GM12878 (cell line): ENCODE data around the gene PUM2. TPM values are rescaled to one million over a fixed set of nuclear protein-coding genes. Genes with fewer than 3 reads are reported as not detected.

ENCODE experiments used
- ATAC-seq: fragments of 200-7000 bp; cut with Tn5 transposase; 3 replicates; pipeline ENCODE4 v1.9.1; 2020; ENCODE audit warnings: mild to moderate bottlenecking, moderate library complexity
- BruUV-seq: library from RNA; stranded (reverse); fragments of 400-500 nt; replicated peaks from 2 replicates; lab custom pipeline; 2021; lab: Mats Ljungman, UMichigan
- CTCF ChIA-PET: fragments of 300-600 bp; sonication (Branson Sonifier 250); formaldehyde crosslinking; extraction: SDS; loops from one replicate; lab custom pipeline; 2021; ENCODE audit warnings: inconsistent platforms; lab: Yijun Ruan, JAX
- POLR2A ChIA-PET: fragments of 350-600 bp; formaldehyde crosslinking; extraction: SDS; loops from one replicate; lab custom pipeline; 2021; ENCODE audit warnings: inconsistent platforms; lab: Charles Lee
- RAD21 ChIA-PET: fragments of 300-600 bp; sonication (Branson Sonifier 250); formaldehyde crosslinking; loops from one replicate; lab custom pipeline; 2023; ENCODE audit warnings: antibody characterized with exemption; ENCODE audit not compliant: unreplicated experiment; lab: Charles Lee
- SMC1A ChIA-PET: fragments of 300-600 bp; sonication (Branson Sonifier 250); formaldehyde crosslinking; loops from one replicate; lab custom pipeline; 2023; ENCODE audit not compliant: unreplicated experiment, uncharacterized antibody; lab: Charles Lee
- DNase-seq: peaks from one replicate; pipeline ENCODE4 v3.0.0-alpha.2; 2011; ENCODE audit warnings: low read depth, low spot score
- FAIRE-seq: peaks from 3 replicates; lab custom pipeline; 2011; peaks lifted over from hg19 to GRCh38; lab: Jason Lieb, UNC
- H2AFZ ChIP-seq: 2 replicates; pipeline ENCODE4 v1.6.0; 2011; ENCODE audit warnings: low read depth, low read length, control low read depth; ENCODE audit not compliant: control insufficient read depth
- H3K27ac ChIP-seq: 2 replicates; pipeline ENCODE4 v1.5.1; 2011; ENCODE audit warnings: control low read depth; ENCODE audit not compliant: control insufficient read depth, insufficient read depth
- H3K27me3 ChIP-seq, 2 experiments: replicated peaks in 1 of 2; 2 replicates each; pipeline versions ENCODE4 v1.6.0 to v1.6.1; 2011; ENCODE audit warnings: low read length in 1 of 2; ENCODE audit not compliant: control insufficient read depth in 2 of 2, insufficient read depth in 2 of 2
- H3K36me3 ChIP-seq, 2 experiments: 2 replicates each; pipeline ENCODE4 v1.5.1; 2011; ENCODE audit warnings: low read length in 1 of 2; ENCODE audit not compliant: control insufficient read depth in 2 of 2, insufficient read depth in 2 of 2
- H3K4me1 ChIP-seq: 2 replicates; pipeline ENCODE4 v1.6.1; 2011; ENCODE audit warnings: mild to moderate bottlenecking, low read length, moderate library complexity, mixed read lengths; ENCODE audit not compliant: control insufficient read depth, insufficient read depth
- H3K4me2 ChIP-seq: 2 replicates; pipeline ENCODE4 v1.6.0; 2011; ENCODE audit warnings: control low read depth; ENCODE audit not compliant: control insufficient read depth, insufficient read depth
- H3K4me3 ChIP-seq: fragments of 200-600 bp; sonication (generic); 2 replicates; pipeline ENCODE4 v1.5.1; 2016
- H3K79me2 ChIP-seq: 2 replicates; pipeline ENCODE4 v1.6.0; 2011; ENCODE audit warnings: low read length; ENCODE audit not compliant: control insufficient read depth, insufficient read depth
- H3K9ac ChIP-seq: 2 replicates; pipeline ENCODE4 v1.8.0; 2011; ENCODE audit warnings: low read length, control low read depth, mixed read lengths; ENCODE audit not compliant: control insufficient read depth, insufficient read depth
- H3K9me3 ChIP-seq: replicated peaks from 3 replicates; pipeline ENCODE4 v1.5.1; 2011; ENCODE audit warnings: mild to moderate bottlenecking, low read length; ENCODE audit not compliant: control insufficient read depth, insufficient read depth
- H4K20me1 ChIP-seq: 2 replicates; pipeline ENCODE4 v1.6.0; 2011; ENCODE audit not compliant: control insufficient read depth, insufficient read depth
- CHD4 ChIP-seq: fragments of 200-600 bp; sonication (generic); IDR thresholded peaks from 2 replicates; pipeline ENCODE4 v1.6.1; 2016; ENCODE audit warnings: mild to moderate bottlenecking
- CREB1 ChIP-seq: IDR thresholded peaks from 2 replicates; pipeline ENCODE4 v1.6.1; 2012; ENCODE audit warnings: low read depth, mild to moderate bottlenecking, inconsistent platforms
- CREM ChIP-seq: IDR thresholded peaks from 2 replicates; pipeline ENCODE4 v1.6.1; 2014; ENCODE audit warnings: antibody characterized with exemption, low read depth
- SMC3 ChIP-seq: IDR thresholded peaks from 2 replicates; pipeline ENCODE4 v1.6.1; 2011; ENCODE audit warnings: low read length, improper control_type of control experiment, borderline replicate concordance
- YBX1 ChIP-seq: fragments of 450-650 bp; IDR thresholded peaks from 2 replicates; pipeline ENCODE4 v1.6.1; 2016; ENCODE audit warnings: antibody characterized with exemption
- WGBS: methylation state at CpG from one replicate; pipeline ENCODE4 v1.1.6; 2016; ENCODE audit warnings: low lambda C conversion rate; ENCODE audit not compliant: insufficient replicate concordance, insufficient coverage; ENCODE audit errors: missing lambda C conversion rate; 5-methylcytosine and 5-hydroxymethylcytosine counted together
- in situ Hi-C: fragments of 300-500 bp; cut with MboI; formaldehyde crosslinking; loops from 9 replicates; pipeline ENCODE4 v1.14.3; 2018; ENCODE audit warnings: mixed read lengths
- intact Hi-C: fragments of 100-400 bp; cut with micrococcal nuclease; formaldehyde crosslinking; loops from one replicate; pipeline ENCODE4 v1.14.2; 2022; ENCODE audit not compliant: unreplicated experiment
- polyA plus RNA-seq, 11 experiments: library from polyadenylated mRNA; depleted of rRNA in 4 of 11; unstranded in 6 of 11; stranded (reverse) in 5 of 11; fragments of >200 nt; fragmentation: Nextera tagmentation in 4 of 11; fragmentation: Illumina TruSeq in 1 of 11; extraction: Ambion mirVana in 4 of 11; extraction: Trizol in 1 of 11; gene quantifications; 1 replicate in 1 of 11; 2 replicates in 10 of 11; pipeline versions ENCODE4 v1.2.1 to v1.2.3, GENCODE V29; 2011 to 2016; ENCODE audit warnings: inconsistent platforms in 2 of 11, missing spikeins in 2 of 11, low read depth in 1 of 11
- total RNA-seq, 4 experiments: library from RNA; depleted of rRNA in 3 of 4; stranded (reverse); fragments of >200 nt in 3 of 4; fragmentation: Illumina TruSeq in 1 of 4; extraction: Trizol in 1 of 4; gene quantifications; 2 replicates each; pipeline versions ENCODE4 v1.2.1 to v1.2.3, GENCODE V29; 2013 to 2021
- TF ChIP-seq, protein P1 (sequence below): IDR thresholded peaks from 2 replicates; pipeline ENCODE4 v1.6.1; 2011; ENCODE audit warnings: borderline replicate concordance, low read depth, mild to moderate bottlenecking, moderate library complexity, mixed read lengths, low read length; ENCODE audit not compliant: insufficient read depth; ENCODE audit errors: extremely low read length
- TF ChIP-seq, protein P2 (sequence below): fragments of 450-650 bp; IDR thresholded peaks from 2 replicates; pipeline ENCODE4 v1.6.1; 2017; ENCODE audit warnings: low read depth, mild to moderate bottlenecking, moderate library complexity
- TF ChIP-seq, protein P3 (sequence below): fragments of 450-650 bp; IDR thresholded peaks from 2 replicates; pipeline ENCODE4 v1.6.1; 2017; ENCODE audit warnings: mild to moderate bottlenecking, moderate library complexity
- TF ChIP-seq, protein P4 (sequence below): fragments of 150-350 bp; IDR thresholded peaks from 2 replicates; pipeline ENCODE4 v1.6.1; 2016; ENCODE audit warnings: low read depth, low read length

The PUM2 gene
- total and polyA plus RNA-seq, 10 of the 15 experiments (the other 5 are each of a cell fraction or from before 2014, with no cell fraction given), result 14.5 to 87.6 (median 29.4) TPM

DNA sequence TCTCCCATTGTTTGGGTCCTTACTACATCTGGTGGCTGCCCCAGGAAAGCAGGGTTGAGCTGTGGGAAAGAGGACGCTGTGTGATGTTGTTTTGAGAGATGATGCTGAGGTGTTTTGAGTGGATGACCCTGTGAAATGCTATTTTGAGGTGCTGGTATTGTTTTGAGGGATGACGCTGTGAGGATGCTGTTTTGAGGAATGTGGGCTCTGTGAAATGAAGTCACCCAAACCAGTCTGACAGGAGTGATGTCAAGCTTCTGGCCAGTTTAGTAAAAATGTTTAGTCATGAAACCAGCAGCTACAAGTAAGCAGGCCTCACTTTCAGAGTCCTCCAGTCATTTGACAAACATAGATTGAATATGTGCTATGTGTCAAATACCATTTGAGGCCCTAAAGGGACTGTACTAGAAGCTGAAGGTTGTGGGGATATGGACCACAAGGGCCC is 16.1 kb upstream of the PUM2 start:
- intact Hi-C loops (no loop called here), in situ Hi-C loops (no loop called here)
- Histone ChIP-seq H3K9me3 (peaks cover 11% of the 10 kb centered on the region), H3K79me2 (no peaks in the 10 kb centered on the region), H3K9ac (no peak overlapping the region), H4K20me1 (no peaks in the 10 kb centered on the region), H3K4me1 (peaks cover 28% of the 10 kb centered on the region), H3K27me3 (no peaks in the 10 kb centered on the region), H3K36me3 (no peaks in the 10 kb centered on the region; a peak in 1 of 4 replicates), H3K27ac (no peak overlapping the region), H2AFZ (no peak overlapping the region; the same call in 1 of the 2 replicates), H3K4me3 (no peak overlapping the region), H3K4me2 (no peak overlapping the region)
- no peak for ATAC-seq
- RAD21 ChIA-PET, result interaction anchor here (1.4 kb wide), 1 partner anchor 11 kb away, joined by 3 read pairs; no protein-coding TSS in a partner anchor
- DNase-seq, result no peak
- CTCF ChIA-PET, result interaction anchor here (0.6 to 1.0 kb wide), 3 partner anchors 45 to 78 kb away, joined by 3 to 4 read pairs (median 3); no protein-coding TSS in a partner anchor
- BruUV-seq, result no TSS peak
- FAIRE-seq, result no peak
- SMC1A ChIA-PET, result interaction anchor here (0.9 to 1.8 kb wide), 4 partner anchors 12 to 312 kb away, joined by 3 to 6 read pairs (median 3); no protein-coding TSS in a partner anchor
- 66% methylated on average over 2 of the region's 2 CpGs for WGBS
- TF ChIP-seq SMC3 (no peak), YBX1 (no peak), CREM (peak; percentile 35; the same call in 1 of the 2 replicates), CHD4 (no peak), CREB1 (peak; percentile 68)
- TF ChIP-seq, protein P1, sequence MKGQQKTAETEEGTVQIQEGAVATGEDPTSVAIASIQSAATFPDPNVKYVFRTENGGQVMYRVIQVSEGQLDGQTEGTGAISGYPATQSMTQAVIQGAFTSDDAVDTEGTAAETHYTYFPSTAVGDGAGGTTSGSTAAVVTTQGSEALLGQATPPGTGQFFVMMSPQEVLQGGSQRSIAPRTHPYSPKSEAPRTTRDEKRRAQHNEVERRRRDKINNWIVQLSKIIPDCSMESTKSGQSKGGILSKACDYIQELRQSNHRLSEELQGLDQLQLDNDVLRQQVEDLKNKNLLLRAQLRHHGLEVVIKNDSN, result no peak
- TF ChIP-seq, protein P2, sequence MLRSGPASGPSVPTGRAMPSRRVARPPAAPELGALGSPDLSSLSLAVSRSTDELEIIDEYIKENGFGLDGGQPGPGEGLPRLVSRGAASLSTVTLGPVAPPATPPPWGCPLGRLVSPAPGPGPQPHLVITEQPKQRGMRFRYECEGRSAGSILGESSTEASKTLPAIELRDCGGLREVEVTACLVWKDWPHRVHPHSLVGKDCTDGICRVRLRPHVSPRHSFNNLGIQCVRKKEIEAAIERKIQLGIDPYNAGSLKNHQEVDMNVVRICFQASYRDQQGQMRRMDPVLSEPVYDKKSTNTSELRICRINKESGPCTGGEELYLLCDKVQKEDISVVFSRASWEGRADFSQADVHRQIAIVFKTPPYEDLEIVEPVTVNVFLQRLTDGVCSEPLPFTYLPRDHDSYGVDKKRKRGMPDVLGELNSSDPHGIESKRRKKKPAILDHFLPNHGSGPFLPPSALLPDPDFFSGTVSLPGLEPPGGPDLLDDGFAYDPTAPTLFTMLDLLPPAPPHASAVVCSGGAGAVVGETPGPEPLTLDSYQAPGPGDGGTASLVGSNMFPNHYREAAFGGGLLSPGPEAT, result no peak
- TF ChIP-seq, protein P3, sequence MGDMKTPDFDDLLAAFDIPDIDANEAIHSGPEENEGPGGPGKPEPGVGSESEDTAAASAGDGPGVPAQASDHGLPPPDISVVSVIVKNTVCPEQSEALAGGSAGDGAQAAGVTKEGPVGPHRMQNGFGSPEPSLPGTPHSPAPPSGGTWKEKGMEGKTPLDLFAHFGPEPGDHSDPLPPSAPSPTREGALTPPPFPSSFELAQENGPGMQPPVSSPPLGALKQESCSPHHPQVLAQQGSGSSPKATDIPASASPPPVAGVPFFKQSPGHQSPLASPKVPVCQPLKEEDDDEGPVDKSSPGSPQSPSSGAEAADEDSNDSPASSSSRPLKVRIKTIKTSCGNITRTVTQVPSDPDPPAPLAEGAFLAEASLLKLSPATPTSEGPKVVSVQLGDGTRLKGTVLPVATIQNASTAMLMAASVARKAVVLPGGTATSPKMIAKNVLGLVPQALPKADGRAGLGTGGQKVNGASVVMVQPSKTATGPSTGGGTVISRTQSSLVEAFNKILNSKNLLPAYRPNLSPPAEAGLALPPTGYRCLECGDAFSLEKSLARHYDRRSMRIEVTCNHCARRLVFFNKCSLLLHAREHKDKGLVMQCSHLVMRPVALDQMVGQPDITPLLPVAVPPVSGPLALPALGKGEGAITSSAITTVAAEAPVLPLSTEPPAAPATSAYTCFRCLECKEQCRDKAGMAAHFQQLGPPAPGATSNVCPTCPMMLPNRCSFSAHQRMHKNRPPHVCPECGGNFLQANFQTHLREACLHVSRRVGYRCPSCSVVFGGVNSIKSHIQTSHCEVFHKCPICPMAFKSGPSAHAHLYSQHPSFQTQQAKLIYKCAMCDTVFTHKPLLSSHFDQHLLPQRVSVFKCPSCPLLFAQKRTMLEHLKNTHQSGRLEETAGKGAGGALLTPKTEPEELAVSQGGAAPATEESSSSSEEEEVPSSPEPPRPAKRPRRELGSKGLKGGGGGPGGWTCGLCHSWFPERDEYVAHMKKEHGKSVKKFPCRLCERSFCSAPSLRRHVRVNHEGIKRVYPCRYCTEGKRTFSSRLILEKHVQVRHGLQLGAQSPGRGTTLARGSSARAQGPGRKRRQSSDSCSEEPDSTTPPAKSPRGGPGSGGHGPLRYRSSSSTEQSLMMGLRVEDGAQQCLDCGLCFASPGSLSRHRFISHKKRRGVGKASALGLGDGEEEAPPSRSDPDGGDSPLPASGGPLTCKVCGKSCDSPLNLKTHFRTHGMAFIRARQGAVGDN, result no peak
- TF ChIP-seq, protein P4, sequence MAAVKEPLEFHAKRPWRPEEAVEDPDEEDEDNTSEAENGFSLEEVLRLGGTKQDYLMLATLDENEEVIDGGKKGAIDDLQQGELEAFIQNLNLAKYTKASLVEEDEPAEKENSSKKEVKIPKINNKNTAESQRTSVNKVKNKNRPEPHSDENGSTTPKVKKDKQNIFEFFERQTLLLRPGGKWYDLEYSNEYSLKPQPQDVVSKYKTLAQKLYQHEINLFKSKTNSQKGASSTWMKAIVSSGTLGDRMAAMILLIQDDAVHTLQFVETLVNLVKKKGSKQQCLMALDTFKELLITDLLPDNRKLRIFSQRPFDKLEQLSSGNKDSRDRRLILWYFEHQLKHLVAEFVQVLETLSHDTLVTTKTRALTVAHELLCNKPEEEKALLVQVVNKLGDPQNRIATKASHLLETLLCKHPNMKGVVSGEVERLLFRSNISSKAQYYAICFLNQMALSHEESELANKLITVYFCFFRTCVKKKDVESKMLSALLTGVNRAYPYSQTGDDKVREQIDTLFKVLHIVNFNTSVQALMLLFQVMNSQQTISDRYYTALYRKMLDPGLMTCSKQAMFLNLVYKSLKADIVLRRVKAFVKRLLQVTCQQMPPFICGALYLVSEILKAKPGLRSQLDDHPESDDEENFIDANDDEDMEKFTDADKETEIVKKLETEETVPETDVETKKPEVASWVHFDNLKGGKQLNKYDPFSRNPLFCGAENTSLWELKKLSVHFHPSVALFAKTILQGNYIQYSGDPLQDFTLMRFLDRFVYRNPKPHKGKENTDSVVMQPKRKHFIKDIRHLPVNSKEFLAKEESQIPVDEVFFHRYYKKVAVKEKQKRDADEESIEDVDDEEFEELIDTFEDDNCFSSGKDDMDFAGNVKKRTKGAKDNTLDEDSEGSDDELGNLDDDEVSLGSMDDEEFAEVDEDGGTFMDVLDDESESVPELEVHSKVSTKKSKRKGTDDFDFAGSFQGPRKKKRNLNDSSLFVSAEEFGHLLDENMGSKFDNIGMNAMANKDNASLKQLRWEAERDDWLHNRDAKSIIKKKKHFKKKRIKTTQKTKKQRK, result no peak
- POLR2A ChIA-PET, result interaction anchor here (1.0 to 2.1 kb wide), 2 partner anchors 12 to 15 kb away, joined by 3 to 11 read pairs; no protein-coding TSS in a partner anchor
